Hematopoietic multipotent progenitor cell treated with erythropoietin and hydrocortisone succinate and interleukin-3 and kit ligand, for 4 days (in vitro differentiated cells): ENCODE data around the gene L3MBTL1.

Experiments used
- DNase-seq: peaks from one replicate; pipeline ENCODE4 v3.0.0-alpha.2; 2015

The L3MBTL1 gene

DNA sequence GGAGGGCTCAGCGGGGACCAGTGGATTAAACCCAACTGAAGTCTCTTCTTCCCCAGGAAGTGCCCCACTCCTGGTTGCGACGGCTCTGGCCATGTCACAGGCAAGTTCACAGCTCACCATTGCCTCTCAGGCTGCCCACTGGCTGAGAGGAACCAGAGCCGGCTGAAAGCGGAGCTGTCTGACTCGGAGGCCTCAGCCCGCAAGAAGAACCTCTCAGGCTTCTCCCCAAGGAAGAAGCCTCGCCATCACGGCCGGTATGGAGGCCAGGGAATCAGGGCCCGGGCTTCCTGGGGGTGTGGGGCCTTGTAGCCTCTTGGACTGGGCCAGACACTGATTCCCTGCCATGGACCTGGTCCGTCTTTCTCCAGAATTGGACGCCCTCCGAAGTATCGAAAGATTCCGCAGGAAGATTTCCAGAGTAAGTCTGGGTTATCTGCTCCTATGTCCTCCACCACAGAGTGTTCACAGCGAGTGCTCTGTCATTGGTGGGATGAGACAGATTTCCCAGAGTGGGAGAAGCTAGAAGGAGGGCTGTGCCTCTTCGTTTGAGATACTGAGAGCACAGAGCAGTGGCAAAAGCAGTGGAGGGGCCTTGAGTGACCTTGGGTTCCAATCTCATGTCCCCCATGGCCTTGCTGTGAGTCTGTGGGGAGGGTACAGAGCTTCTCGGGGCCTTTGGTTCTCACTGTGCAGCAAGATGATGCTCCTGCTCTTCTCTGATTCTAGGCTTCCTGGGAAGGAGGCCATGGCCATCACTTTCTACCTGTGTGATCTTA, 28.7 kb downstream of the L3MBTL1 start:
- DNase-seq, result no peak

DNA sequence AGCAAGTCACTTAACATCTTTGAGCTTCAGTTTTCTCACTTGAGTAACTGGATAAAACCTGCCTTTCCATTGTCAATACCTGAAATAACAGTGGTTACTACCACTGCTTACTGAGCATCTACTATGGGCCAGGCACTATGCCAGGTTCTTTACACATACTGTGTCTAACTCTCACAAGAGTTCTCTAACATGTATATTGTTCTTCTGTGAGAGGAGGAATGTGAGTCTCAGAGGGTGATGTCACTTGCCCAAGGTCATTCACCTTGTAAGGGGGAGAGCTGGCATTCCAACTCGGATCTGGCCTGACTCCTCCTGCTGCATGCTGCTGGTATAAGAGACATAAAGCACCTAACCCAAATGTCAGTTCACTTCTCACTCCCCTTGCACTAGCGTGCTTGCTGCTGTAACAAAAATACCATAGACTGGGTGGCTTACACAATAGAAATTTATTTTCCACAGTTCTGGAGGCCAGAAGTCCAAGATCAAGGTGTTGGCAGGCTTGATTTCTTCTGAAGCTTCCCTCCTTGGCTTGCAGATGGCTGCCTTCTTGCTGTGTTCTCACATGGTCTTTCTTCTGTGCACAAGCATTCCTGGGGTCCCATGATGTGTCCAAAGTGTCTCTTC, 29.4 kb downstream of the L3MBTL1 start:
- DNase-seq, result no peak

DNA sequence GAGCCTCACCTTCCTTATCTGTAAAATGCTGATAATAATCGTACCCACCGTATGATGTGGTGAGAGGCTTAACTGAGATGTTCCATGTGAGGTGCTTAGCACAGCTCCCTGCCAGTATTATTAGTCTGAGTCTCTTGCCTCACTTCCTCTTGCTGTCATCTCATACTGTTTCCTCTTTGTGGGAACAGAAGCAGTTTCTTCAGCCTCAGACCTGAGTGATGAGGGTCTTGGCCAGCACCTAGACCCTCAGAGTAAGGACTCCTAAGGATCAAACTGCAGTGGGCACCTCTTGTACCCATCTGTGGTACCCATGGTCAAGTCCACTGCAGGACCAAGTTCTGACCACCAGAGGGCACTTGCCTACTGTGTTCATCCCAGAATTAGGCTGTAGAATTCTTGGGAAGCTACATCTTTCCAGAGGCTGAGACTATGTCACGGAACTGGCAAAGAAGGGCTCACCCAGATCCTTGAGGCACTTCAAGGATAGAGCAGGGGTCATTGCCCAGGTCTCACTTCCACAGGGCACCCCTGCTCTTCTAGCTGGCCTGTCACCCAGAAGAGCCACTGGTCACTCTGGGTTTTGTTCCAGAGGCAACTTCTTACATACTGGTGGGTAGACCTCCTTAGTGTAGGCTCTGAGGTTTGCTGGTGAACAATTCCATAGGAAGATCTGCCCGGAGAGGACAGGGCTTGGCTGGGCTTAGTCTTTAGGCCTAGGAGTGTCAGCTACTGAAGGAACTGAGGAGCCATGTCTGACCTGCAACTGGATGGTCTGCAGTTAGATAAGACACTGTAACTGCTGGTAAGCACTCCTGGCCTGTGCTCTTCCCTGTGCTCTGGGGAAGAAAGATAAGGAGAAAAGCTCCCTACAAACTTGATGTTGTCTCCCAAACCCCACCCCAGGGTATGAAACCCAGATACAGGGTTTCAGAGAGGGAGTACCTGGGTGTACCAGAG, 30.7 kb downstream of the L3MBTL1 start:
- peak; percentile 64 for DNase-seq

DNA sequence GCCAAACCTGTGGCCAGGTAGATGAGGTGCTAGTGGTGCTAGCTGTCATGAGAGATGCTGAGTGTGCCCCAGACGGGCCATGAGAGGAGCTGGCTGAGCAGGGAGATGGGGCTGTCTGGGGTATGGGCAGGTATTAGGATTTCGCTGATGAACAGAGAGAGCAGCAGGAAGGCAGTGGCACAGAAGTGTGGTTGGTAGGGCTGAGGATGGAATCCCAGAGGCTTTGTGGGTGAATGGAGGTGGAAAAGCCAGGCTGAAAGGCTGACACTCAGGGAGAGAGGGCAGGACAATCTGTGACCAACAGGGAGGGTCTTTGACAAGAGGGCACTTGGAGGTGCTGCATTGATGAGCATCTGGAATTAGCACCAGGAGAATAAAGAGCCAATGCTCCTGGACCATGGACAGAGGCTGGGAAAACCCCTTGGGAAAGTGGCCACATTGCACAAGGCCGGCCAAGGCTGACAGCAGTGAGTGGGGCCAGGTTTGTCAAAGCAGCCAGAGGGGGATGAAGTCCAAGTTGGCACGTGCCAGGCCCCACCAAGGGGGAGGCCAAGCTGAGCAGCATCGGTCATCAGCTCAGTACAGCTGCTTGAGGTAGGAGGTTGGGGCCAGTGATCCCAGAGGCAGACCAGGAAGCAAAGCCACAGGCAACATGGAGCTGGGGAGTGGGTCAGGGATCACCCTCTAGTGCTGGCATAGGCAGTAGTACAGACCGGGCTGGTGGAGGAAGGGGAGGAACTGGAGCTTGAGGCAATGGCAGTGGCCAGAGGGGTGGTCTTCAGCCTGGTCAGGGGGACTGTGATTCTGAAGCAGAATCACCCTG, 31.6 kb downstream of the L3MBTL1 start:
- no peak for DNase-seq

DNA sequence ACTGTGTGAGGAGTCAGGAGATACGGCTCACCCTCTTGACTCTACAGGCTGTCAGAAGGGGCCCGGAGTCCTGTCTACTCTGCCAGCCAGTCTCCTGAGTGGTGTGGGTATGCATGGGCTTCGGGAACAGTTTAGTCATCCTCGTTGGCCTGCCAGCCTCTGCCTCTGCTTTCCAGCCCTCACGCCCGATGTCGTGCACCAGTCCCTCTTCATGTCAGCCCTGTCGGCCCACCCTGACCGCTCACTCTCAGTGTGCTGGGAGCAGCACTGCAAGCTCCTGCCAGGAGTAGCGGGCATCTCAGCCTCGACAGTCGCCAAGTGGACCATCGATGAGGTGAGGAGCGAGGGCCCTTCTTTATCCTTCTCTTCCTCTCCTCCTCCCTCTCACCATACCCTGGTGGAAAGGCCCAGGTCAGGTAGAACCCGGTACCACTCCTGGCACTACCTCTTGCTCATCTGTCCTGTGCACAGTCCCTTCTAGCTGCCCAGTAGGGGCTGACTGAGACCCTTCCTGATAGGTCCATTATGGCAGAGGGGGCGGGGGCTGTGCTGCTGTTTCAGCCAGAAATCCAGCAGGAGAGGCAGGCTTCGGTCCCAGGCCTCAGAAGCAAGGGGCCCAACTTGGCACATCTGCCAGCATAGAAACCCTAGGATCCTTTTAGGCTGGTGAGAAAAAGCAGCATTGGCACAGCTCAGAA, 32.6 kb downstream of the L3MBTL1 start:
- DNase-seq, result no peak

DNA sequence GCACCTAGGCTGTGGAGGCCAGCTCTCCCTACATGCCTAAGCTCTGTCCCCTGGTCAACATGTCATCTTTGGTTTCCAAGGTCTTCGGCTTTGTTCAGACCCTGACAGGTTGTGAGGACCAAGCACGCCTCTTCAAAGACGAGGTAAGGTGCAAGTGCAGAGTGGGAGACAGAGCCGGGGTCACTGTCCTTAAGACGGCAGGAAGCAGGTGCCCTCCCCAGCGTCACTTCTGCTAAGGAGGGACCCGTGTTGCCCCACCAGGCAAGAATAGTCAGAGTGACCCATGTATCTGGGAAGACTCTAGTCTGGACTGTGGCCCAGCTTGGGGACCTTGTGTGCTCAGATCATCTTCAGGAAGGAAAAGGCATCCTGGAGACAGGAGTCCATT, 33.2 kb downstream of the L3MBTL1 start:
- DNase-seq, result no peak

DNA sequence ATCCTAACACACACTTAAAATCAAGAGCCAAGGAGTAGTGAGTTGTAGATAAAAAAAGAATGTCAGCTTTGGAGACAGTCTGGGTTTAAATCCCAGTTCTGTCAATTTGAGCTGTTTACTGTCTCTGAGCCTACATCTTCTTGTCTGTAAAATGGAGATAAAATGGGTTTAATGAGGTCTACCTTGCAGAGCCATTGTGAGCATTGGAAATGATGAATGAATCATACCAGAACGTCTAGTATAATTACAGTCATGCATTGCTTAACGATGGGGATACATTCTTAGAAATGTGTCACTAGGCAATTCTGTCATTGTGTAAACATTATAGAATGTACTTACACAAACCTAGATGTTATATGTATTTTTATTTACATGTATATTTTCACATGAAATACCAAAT, 33.7 kb downstream of the L3MBTL1 start:
- no peak for DNase-seq

DNA sequence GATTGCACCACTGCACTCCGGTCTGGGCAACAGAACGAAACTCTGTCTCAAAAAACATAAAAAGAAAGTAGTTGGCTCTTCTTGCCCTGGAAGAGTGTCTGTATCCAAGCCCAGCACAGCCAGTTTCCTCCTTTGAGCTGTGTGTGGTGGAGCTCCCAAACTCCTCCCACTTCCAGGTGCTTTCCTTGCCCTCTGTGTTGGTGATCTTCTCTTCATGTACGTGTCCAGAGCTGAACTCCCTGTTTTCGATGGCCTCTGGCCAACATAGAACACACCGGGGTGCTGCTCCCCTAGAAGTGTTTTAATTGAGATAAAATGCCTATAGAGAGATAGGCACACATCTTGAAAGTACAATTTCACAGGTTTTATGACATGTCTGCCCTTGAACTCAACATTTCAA, 34.7 kb downstream of the L3MBTL1 start:
- no peak for DNase-seq

DNA sequence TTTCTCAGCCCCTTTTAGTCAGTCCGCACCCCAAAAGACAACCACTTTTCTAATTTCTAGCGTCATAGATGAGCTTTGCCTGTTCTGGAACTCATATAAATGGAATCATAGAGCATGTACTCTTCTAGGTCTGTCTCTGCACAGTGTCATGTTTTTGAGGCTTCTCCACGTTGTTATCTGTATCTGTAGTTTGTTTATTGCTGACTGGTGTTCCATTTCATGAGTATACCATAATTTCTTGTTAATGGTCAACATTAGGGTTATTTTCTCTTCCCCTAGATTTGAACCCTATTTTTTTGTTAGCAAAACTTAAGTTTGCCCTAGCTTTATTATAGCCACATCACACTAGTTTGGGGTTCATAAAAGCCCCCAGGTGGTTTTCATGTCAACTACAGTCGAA, 35.2 kb downstream of the L3MBTL1 start:
- no peak for DNase-seq

DNA sequence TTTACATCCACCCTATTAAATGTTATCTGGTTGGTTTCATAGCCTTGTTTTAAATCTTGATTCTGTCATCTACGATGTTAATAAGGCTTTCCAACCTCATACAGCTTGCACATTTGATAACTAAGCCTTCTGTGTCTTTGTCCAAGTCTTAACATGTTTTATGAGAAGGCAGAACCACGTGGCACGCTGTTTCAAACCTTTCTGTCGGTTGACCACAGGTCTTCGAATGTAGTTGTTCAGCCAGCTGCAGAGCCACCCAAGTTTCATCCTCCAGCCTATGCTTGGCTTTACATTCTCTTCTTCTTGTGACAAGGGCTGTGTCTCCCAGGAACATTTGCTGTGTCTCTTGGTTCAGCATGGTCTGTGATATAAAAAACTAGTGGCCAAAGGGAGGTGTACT, 35.6 kb downstream of the L3MBTL1 start:
- no peak for DNase-seq

DNA sequence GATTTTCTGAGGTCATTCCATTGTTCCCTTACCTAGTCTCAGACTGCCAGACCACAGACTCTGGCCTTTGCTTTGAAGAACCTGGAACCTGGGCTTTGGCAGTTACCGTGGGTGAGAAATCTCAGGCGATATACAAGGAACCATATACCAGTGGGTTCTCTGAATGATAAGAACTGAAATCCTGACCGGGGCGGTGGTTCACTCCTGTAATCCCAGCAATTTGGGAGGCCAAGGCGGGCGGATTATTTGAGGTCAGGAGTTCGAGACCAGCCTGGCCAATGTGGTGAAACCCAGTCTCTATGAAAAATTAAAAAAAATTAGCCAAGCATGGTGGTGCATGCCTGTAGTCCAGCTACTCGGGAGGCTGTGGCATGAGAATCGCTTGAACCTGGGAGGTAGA, 37.0 kb downstream of the L3MBTL1 start:
- no peak for DNase-seq

DNA sequence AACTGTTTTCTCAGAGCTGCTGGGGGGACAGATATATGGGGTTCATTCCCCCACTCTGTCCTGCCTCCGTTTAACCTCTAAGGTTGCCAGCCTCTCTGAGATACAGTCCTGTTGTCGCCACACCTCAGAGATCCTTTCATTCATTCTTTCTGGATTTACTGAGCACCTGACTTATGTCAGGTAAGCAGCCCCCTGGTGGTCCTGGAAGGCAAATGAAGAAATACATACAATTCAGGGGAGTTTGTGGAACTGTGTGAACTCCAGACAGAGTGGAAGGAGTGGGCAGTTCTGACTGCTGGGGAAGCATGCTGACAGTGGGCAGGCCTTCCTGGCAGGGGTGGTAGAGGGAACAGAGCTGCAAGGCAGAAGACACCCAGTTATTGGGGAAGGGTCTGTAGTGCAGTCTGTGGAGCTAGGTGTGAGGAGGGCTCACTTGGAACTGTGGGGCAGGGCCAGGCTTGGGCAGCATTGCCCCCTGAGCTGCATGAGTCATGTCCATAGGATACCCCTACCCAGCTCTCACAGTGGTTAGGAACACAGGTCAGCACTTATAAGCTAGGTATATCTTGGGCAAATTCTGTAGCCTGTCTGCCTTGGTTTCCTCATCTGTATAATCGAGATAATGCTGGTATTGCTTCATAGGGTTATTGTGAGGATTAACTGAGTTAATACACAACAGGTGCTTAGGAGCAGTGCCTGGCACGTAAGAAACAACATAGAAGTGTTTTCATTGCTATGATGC, 38.5 kb downstream of the L3MBTL1 start:
- no peak for DNase-seq

DNA sequence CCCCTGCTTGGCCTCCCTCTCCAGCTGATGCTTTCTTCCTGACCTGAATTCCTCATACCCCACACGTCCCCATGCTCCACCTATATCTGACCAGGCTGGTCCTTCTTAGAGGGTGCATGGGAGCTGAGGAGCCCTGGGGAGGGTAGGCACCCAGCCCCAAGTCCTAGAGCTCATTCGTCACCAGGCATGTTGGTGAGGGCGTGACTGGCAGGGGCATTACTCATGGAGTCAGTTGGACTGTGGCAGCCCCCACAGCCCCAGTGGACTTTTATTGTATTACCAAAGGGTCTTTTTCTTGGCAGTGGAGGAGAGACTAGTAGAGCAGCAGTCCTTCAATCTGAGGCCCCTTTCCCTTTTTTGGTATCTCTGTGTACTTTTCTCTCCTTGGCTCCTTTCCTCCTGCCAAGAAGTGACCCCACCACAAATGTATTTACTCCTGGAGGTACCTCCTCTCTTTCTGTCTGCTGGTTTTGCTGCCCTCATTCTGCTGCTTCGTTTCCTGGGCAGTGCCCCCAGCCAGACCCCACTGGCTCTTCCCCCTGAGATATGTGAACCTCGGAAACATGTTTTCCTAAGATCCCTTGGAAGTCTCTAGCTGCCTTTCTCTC, 40.9 kb downstream of the L3MBTL1 start:
- no peak for DNase-seq

DNA sequence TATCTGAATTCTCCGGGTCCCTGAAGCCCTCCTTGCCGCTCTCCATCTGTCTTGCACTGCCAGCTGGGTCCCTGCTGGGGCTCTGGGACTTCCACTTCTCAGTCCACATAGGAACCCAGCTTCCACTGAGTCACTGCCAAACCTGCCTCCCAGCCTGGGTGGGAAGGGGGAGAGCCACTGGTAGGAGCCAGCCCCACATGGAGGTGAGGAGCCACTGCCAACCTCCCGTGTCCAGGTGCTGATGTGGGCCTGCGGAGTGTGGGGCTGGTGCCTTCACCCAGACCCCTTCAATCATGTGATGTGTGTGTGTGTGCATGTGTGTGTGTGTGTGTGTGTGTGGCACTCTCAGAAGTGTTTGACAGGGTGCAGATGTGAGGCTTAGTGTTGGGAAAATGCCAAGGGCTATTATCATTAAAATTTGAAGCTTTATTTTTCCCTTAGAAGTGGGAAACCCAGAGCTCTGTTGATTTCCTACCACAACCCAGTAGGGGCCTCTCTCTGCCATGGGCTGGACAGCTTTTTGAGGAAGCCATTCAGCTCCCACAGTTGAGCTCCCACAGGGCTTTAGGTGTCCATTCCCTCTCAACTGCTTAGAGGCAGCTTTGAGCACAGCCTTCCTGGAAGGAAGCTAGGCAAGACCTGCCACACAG, 42.0 kb downstream of the L3MBTL1 start:
- peak; percentile 21 for DNase-seq

DNA sequence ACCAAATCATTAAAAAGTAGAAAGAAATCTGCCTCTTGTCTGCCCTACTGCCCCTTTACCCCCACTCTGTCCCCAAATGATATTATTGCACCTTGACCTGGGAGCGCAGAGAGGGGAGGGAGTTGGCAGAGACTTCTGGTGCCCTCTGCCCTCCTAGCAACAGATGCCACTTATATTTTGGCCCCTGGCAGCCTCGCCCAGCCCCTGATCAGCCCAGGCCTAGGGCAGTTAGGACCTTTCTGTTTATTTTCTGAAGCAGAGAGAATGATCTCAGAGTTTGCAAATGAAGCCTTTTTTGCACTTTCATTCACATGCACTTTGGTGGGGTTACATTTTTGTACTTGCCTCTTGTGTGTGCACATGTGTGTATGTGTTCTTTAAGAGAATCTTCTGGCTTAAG, 43.0 kb downstream of the L3MBTL1 start:
- no peak for DNase-seq

DNA sequence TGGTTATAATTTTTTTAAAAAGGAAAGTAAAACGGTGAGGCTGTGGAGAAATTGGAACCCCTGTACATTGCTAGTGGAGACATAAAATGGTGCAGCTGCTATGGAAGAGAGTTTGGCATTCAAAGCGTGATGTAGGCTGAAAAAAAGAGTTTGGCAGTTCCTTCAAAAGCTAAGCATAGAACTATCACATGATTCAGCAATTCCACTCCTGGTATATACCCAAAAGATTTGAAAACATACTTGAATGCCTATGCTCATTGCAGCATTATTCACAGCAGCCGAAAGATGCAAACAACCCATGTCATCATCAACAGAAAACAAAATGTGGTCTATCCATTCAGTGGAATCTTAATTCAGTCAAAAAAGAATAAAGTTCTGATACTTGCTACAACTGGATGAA, 46.9 kb downstream of the L3MBTL1 start:
- DNase-seq, result no peak

DNA sequence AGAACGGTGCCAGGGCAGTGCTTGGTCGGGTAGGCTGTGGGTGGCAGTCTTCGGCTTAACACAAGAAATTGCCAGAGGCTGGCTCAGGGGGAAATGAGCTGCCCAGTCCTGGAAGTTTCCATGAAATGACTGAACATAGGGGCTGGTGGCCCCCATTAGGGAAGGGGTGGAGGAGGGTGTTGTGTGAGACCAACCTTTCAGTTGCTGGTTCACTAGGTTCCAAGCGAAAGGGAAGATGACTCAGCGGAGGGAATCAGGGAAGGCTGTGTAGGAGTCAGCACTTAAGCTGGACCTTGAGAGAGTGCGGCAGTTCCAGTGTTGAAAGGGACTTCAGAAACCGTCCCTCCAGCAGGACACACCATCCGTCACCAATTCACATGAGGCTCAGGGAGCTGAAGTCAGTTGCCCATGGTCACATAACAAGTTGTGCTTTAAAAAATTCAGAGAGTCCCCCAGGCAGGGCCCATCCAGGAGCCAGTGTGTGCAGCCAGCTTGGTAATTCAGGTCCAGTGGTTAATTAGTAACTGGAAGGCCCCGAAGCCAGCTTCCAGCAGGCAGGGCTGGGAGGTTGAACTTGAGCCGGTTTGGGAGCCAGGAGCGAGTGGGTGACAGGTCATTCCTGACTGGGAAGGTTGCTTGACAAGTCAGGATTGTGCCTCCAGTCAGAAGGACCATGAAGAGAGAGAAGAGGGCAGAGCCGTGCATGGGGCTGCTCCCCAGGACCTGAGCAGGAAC, 51.1 kb downstream of the L3MBTL1 start, which contains the start of gene SGK2:
TSS of gene SGK2 (plus strand) at position 616 of the 735 bp plus-strand sequence. CDS start 7,469 bp downstream, outside the sequence.
- no peak for DNase-seq

DNA sequence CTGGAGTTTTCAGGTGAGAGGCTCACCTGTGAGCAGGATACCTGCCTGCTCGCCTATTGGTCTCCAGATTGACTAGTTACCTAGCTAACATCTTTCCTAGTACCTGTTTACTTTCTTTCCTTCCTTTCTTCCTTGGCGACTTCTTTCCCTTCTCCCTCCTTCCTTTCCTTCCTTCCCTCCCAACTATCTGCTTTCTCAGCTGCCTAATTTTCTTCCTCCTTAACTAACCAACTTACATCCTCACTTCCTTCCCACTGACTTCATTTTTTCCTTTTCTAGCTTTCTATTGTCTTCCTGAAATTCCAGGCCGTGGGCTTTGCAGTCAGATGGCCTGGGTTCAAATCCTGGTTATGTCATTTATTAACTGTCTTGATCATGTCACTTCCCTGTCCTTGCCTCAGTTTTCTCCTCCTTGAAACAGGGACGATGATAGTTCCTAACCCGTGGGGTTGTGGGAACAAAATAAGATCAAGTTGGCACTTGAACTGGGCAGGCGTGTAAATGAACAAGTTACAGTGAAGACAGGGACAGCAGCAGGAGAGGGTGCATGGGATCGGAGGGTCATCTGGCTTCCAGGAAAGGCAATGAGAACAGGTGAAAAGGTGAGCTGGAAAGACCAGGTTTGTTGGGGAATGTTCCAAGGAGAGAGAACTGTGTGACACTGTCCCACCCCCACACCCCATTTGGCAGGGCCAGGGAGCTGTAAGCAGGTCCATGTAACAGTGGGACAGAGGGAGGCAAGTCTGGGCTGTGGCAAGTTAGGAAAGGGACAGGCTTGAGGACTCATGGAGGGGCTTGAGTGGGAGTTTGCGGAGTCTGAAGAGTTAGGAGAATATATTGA, 51.9 kb downstream of the L3MBTL1 start:
- no peak for DNase-seq

DNA sequence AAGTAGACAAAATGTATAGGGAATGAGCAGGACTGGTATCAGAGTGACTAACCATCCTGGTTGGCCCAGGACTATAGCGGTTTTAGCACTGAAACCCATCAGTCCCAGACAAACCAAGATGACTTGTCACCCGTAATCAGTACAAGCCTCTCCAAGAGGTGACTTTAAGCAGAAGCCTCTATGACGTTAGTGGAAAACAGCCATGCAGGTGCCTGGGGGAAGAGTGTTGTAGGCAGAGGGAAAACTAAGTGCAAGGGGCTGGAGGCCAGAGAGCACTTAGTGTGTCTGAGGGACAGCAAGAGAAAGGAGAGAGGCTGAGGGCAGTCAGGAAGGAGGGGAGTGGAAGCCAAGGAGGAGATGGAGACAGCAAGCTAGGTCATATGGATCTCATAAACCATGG, 53.5 kb downstream of the L3MBTL1 start:
- no peak for DNase-seq
